Heart left ventricle (tissue), 13 donors: ENCODE results near the gene FBN1.

Source experiments
- CTCF ChIP-seq, 12 donors: fragments of 200-600 bp; sonication (generic) in 4 of 12; IDR thresholded peaks; one replicate each; pipeline versions ENCODE4 v1.5.0 to v1.8.0; 2018 to 2022; ENCODE audit warnings: antibody characterized with exemption in 12 of 12, mild to moderate bottlenecking in 5 of 12
- POLR2A ChIP-seq, 2 donors: fragments of 450-650 bp; IDR thresholded peaks; one replicate each; pipeline ENCODE4 v1.6.1; 2017; ENCODE audit warnings: antibody characterized with exemption in 2 of 2, mild to moderate bottlenecking in 2 of 2, moderate library complexity in 2 of 2
- donor health status: ischemic (EF 13 %, LVEDD 7.1; RV severe dilation, severe dysfunction).
- donor health status: DM: no; HTN: yes; CAD: no.
- donor health status: DM: no; HTN: no; CAD: no.
- donor health status: ischemic (EF 25% LVEDD 6.9; RV normal size, moderate dysfunction).
- donor health status: ischemic (EF 25% LVEDD 5.7; RV mildly dilated, moderate dysfunction).
- donor health status: ischemic (EF 35%, LVEDD 5.7; RV mildly dilated, moderate dysfunction).
- donor health status: nonischemic (EF 11% LVEDD 7.7; RV severe dilation, severe dysfunction).
- donor health status: DM: yes; HTN: yes; CAD: no.
- donor health status: PGD.
- donor health status: ischemic (EF 29% LVEDD 5.4; RV normal size, mild dysfunction).
- donor health status: nonischemic (EF 23%, LVEDD 6.1; RV moderate dilation, normal function).

DNA sequence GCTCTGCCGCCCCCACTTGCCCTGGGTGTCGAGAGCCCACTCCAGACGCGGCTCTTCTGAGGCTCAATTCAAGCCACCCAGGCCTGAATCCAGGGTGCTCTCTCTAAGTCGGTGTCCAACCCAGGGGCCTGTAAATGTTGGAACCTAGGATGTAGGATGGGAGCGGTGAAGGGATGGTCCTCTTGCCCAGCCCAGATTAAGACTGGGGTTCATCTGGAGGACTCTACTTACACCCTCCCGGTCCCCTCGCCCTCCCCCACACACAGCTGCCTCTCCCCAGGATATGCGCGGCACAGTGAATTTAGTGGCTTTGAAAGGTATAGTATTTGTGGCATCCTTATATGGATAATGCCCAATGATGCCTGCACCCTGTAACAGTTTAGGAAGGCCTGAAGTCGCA is 822 bp upstream of the FBN1 start:
- TF ChIP-seq CTCF (IDR thresholded peaks at IDR 0.05) (no peak), POLR2A (IDR thresholded peaks at IDR 0.05) (no peak)
